MM.1S (cell line): Measurements from ENCODE around the gene PRICKLE1.

Experiments used
- EZH2 ChIP-seq: fragments of 300-600 bp; sonication (generic); optimal IDR thresholded peaks from 2 replicates; pipeline ENCODE3; 2017; ENCODE audit warnings: low read depth, mild to moderate bottlenecking, antibody characterized with exemption, low read length, mixed read lengths
- EZH2phosphoT487 ChIP-seq: fragments of 300-600 bp; sonication (generic); IDR thresholded peaks from 2 replicates; pipeline ENCODE4 v1.6.1; 2018; ENCODE audit warnings: antibody characterized with exemption, low read length
- TF ChIP-seq, protein P1 (sequence below): fragments of 300-600 bp; sonication (generic); IDR thresholded peaks from 2 replicates; pipeline ENCODE4 v1.5.1; 2016; ENCODE audit warnings: antibody characterized with exemption, low read length, mixed read lengths

DNA sequence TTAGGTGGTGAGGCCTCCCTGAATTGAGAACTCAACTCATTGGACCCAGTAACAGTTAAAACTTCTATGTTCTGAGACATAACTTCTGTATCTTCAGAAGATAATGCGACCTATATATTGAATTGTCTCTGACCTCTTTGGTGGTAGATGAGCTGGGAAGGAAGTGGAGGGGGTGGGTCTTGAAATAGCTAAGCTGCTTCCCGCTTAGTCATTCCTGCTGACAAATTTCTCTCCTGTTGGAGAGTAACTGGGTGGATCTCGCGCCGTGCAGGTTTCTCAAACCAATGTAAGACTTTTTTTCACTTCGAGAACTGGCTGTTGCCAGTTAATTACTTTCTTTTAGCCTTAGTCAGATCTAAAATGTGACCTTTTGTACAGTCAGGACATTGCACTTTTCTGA, 162.8 kb downstream of the PRICKLE1 start:
- TF ChIP-seq, protein P1, sequence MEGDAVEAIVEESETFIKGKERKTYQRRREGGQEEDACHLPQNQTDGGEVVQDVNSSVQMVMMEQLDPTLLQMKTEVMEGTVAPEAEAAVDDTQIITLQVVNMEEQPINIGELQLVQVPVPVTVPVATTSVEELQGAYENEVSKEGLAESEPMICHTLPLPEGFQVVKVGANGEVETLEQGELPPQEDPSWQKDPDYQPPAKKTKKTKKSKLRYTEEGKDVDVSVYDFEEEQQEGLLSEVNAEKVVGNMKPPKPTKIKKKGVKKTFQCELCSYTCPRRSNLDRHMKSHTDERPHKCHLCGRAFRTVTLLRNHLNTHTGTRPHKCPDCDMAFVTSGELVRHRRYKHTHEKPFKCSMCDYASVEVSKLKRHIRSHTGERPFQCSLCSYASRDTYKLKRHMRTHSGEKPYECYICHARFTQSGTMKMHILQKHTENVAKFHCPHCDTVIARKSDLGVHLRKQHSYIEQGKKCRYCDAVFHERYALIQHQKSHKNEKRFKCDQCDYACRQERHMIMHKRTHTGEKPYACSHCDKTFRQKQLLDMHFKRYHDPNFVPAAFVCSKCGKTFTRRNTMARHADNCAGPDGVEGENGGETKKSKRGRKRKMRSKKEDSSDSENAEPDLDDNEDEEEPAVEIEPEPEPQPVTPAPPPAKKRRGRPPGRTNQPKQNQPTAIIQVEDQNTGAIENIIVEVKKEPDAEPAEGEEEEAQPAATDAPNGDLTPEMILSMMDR = no peak
- TF ChIP-seq EZH2 (no peak), EZH2phosphoT487 (no peak)
